Ovary (tissue), 3 donors: ENCODE measurements around the gene CHKA.

ENCODE experiments used
- CTCF ChIP-seq, 3 donors: fragments of 450-650 bp in 2 of 3; fragments of 200-600 bp in 1 of 3; IDR thresholded peaks; one replicate each; pipeline versions ENCODE4 v1.5.1 to v1.8.0; 2016 to 2022; ENCODE audit warnings: antibody characterized with exemption in 3 of 3, mild to moderate bottlenecking in 1 of 3
- EP300 ChIP-seq: sonication (generic); formaldehyde crosslinking; IDR thresholded peaks from one replicate; pipeline ENCODE4 v1.6.1; 2017; ENCODE audit warnings: antibody characterized with exemption
- POLR2A ChIP-seq: fragments of 450-650 bp; IDR thresholded peaks from one replicate; pipeline ENCODE4 v1.6.1; 2017; ENCODE audit warnings: antibody characterized with exemption, mild to moderate bottlenecking, moderate library complexity
- donor health status: DM: no; HTN: no; CAD: no.

GRCh38 chr11:68015467-68015866 is 105.7 kb downstream of the CHKA start:
- TF ChIP-seq CTCF (IDR thresholded peaks at IDR 0.05), result no peak
- no peak for TF ChIP-seq POLR2A
- TF ChIP-seq EP300, result no peak
